Karpas-422 (cell line): ENCODE data around the gene MAVS. TPM values are rescaled to one million over a fixed set of nuclear protein-coding genes. Genes with fewer than 3 reads are reported as not detected.

ENCODE experiments used
- DNase-seq: peaks from one replicate; pipeline ENCODE4 v3.0.0-alpha.2; 2015
- H2AFZ ChIP-seq: fragments of 200-600 bp; sonication (generic); 2 replicates; pipeline ENCODE4 v1.6.1; 2014; ENCODE audit warnings: antibody characterized with exemption, low read length, mixed read lengths
- H3K27ac ChIP-seq: fragments of 200-600 bp; sonication (generic); 2 replicates; pipeline ENCODE4 v1.5.1; 2014; ENCODE audit warnings: mild to moderate bottlenecking, low read length, moderate library complexity
- H3K27me3 ChIP-seq: fragments of 200-600 bp; sonication (generic); 2 replicates; pipeline ENCODE4 v1.6.1; 2014; ENCODE audit warnings: low read length, mixed read lengths
- H3K36me3 ChIP-seq: fragments of 200-600 bp; sonication (generic); 2 replicates; pipeline ENCODE4 v1.6.1; 2014; ENCODE audit warnings: low read length, mixed read lengths; ENCODE audit not compliant: insufficient read depth
- H3K4me1 ChIP-seq: fragments of 200-600 bp; sonication (generic); 2 replicates; pipeline ENCODE4 v1.6.1; 2014; ENCODE audit warnings: mild to moderate bottlenecking, low read length, mixed read lengths
- H3K4me2 ChIP-seq: fragments of 200-600 bp; sonication (generic); 2 replicates; pipeline ENCODE4 v1.6.1; 2014; ENCODE audit warnings: low read length, low read depth, mild to moderate bottlenecking; ENCODE audit not compliant: poor library complexity, severe bottlenecking
- H3K4me3 ChIP-seq: fragments of 200-600 bp; sonication (generic); 2 replicates; pipeline ENCODE4 v1.5.1; 2014; ENCODE audit warnings: mild to moderate bottlenecking, antibody characterized with exemption, low read length, mixed read lengths
- H3K79me2 ChIP-seq: fragments of 200-600 bp; sonication (generic); 2 replicates; pipeline ENCODE4 v1.6.1; 2014; ENCODE audit warnings: mild to moderate bottlenecking, low read length, mixed read lengths
- H3K9ac ChIP-seq: fragments of 200-600 bp; sonication (generic); 2 replicates; pipeline ENCODE4 v1.6.0; 2014; ENCODE audit warnings: low read length
- H3K9me2 ChIP-seq: fragments of 200-600 bp; sonication (generic), shearing (Covaris generic); replicated peaks from 2 replicates; pipeline ENCODE4 v1.6.0; 2014; ENCODE audit warnings: mild to moderate bottlenecking, low read length, moderate library complexity; ENCODE audit not compliant: insufficient read depth
- H3K9me3 ChIP-seq: fragments of 300-700, 200-600 bp; sonication (generic); 2 replicates; pipeline ENCODE4 v1.6.1; 2014; ENCODE audit warnings: low read length, mixed read lengths
- H4K20me1 ChIP-seq: fragments of 200-600 bp; sonication (generic); 2 replicates; pipeline ENCODE4 v1.6.1; 2014; ENCODE audit warnings: mild to moderate bottlenecking, antibody characterized with exemption, low read length, low read depth; ENCODE audit not compliant: insufficient read depth
- total RNA-seq: library from RNA; depleted of rRNA; stranded (reverse); fragments of >200 nt; shearing (Covaris generic); gene quantifications from 2 replicates; pipeline ENCODE4 v1.2.3, GENCODE V29; 2014; ENCODE audit warnings: low replicate concordance

Gene MAVS
- total RNA-seq, 1 experiment from 2014 or later: 18.4 TPM

DNA sequence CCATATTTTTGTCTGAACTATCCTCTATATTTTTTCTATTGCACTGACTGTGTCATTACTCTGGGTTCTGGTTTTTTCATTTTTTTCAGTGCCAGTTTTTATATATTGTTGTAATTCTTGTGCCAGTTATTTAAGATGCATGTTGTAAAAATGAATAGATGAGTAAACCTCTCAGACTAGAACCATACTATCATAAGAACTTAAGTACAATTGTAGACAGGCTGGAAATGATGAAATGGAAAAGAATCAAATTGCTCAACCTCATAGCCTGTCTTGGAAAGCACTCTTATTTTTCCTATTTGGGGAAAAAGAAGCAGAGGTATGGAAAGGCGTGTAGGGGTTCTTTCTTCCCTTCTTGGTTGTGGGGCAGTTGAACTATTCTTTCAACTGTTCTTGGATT lies 72.7 kb downstream of the MAVS start:
- H3K79me2 ChIP-seq: peaks cover 82% of the 10 kb centered on the region

DNA sequence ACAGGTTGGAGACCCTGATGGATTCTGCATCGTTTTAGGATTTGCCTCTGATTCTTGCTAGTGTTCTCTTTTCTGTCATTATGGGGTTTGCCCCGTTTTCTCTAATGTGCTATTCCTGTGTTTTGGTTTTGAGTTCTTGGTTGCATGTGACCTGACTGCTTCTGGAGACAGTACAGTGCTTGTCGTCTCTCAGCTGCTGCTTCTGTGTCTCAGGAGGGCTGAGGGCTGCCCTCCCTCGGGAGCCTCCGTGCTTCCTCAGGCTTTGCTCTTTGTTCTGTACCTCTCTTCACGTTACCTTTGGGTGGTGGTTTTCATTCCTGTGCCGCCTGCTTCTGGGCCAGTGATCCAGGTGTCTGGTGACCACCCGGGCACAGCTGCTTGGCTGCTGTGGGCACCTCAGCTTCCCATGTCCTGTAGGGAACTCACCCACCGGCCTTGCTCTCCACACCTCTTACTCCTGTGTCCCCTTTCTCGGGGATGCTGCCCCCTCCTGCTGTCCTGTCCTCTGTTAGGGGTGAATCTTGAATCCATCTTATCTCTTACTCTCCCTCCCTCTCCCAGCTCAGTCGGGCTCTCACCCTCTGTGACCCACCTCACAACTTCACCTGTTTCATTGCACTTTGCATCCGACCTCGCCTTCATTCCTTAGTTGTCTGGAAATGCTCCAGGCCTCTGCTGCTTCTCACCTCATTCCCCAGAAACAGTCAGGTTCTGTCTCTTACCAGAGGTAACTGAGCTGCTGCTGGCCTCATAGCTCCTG lies 75.8 kb downstream of the MAVS start:
- Histone ChIP-seq H4K20me1 (peaks cover 19% of the 10 kb centered on the region; the same call in 1 of the 2 replicates), H3K79me2 (peaks cover 52% of the 10 kb centered on the region), H3K9me3 (no peaks in the 10 kb centered on the region), H3K9me2 (no peaks in the 10 kb centered on the region), H3K36me3 (peaks cover 43% of the 10 kb centered on the region; the same call in 1 of the 2 replicates), H3K4me3 (no peak overlapping the region), H3K27ac (peak overlapping the region; percentile 45), H3K4me2 (peak overlapping the region; percentile 24), H3K4me1 (peaks cover 47% of the 10 kb centered on the region), H3K9ac (no peak overlapping the region), H3K27me3 (no peaks in the 10 kb centered on the region), H2AFZ (no peak overlapping the region)
- DNase-seq: peak; percentile 67

More for the DNA sequence above, 72.7 kb downstream of the MAVS start:
- H3K4me3 ChIP-seq: no peak overlapping the region
- no peaks in the 10 kb centered on the region for H3K9me2 ChIP-seq
- H3K4me1 ChIP-seq: peaks cover 36% of the 10 kb centered on the region
- H3K9me3 ChIP-seq: no peaks in the 10 kb centered on the region
- peaks cover 33% of the 10 kb centered on the region for H4K20me1 ChIP-seq
- no peak overlapping the region for H3K4me2 ChIP-seq
- no peak overlapping the region for H3K9ac ChIP-seq
- peaks cover 58% of the 10 kb centered on the region; the same call in 1 of the 2 replicates for H3K36me3 ChIP-seq
- no peak overlapping the region for H3K27ac ChIP-seq
- H3K27me3 ChIP-seq: no peaks in the 10 kb centered on the region
- DNase-seq: no peak
- H2AFZ ChIP-seq: no peak overlapping the region

- no peak for DNase-seq
- H3K79me2 ChIP-seq: peaks cover 49% of the 10 kb centered on the region
- no peak overlapping the region for H3K4me2 ChIP-seq
- no peaks in the 10 kb centered on the region for H3K27me3 ChIP-seq
- peaks cover 19% of the 10 kb centered on the region; the same call in 1 of the 2 replicates for H4K20me1 ChIP-seq
- no peaks in the 10 kb centered on the region for H3K9me2 ChIP-seq
- H3K4me3 ChIP-seq: no peak overlapping the region
- no peak overlapping the region for H2AFZ ChIP-seq
- H3K9ac ChIP-seq: no peak overlapping the region
- peak overlapping the region; percentile 45; the same call in 1 of the 2 replicates for H3K27ac ChIP-seq
- H3K9me3 ChIP-seq: no peaks in the 10 kb centered on the region
- peaks cover 51% of the 10 kb centered on the region for H3K4me1 ChIP-seq
- H3K36me3 ChIP-seq: peaks cover 39% of the 10 kb centered on the region; the same call in 1 of the 2 replicates
These were observed 76.3 kb downstream of the MAVS start for GRCh38 chr20:3922983-3923339.

DNA sequence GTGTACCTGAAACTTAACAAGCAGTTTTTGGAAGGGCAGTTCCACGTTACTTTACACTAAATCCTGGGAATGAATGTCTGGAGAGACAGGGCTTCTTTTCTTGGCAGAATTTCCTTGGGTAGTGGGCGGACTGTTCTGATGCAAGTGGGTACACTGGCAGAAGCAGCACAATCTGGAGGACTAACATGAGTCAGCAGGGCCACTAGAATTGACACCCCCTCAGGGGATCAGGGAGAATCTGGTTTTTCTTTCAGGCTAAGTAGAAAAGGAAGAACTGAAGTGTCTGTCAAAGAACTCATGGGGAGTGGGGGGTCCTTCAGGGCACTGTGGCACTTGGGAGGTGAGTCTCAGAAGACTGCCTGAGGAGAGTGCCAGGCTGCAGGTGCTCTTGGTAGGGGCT lies 77.2 kb downstream of the MAVS start:
- peaks cover 53% of the 10 kb centered on the region for H3K4me1 ChIP-seq
- H3K27me3 ChIP-seq: no peaks in the 10 kb centered on the region
- no peaks in the 10 kb centered on the region for H3K9me3 ChIP-seq
- H4K20me1 ChIP-seq: peaks cover 19% of the 10 kb centered on the region; the same call in 1 of the 2 replicates
- H3K27ac ChIP-seq: 0 out of 2 replicates have a peak overlapping the region, but pooled peaks have one; percentile 20
- no peak overlapping the region for H3K9ac ChIP-seq
- no peak overlapping the region for H2AFZ ChIP-seq
- DNase-seq: no peak
- H3K79me2 ChIP-seq: peaks cover 40% of the 10 kb centered on the region
- no peak overlapping the region for H3K4me2 ChIP-seq
- peaks cover 32% of the 10 kb centered on the region; the same call in 1 of the 2 replicates for H3K36me3 ChIP-seq
- no peak overlapping the region for H3K4me3 ChIP-seq
- no peaks in the 10 kb centered on the region for H3K9me2 ChIP-seq

GRCh38 chr20:3924304-3925112 lies 77.9 kb downstream of the MAVS start:
- H3K4me1 ChIP-seq: peaks cover 48% of the 10 kb centered on the region

GRCh38 chr20:3925113-3925695 lies 78.6 kb downstream of the MAVS start:
- Histone ChIP-seq H3K4me2 (no peak overlapping the region), H3K9ac (no peak overlapping the region), H3K36me3 (peaks cover 22% of the 10 kb centered on the region; the same call in 1 of the 2 replicates), H3K9me2 (no peaks in the 10 kb centered on the region), H3K9me3 (no peaks in the 10 kb centered on the region), H4K20me1 (peaks cover 14% of the 10 kb centered on the region; the same call in 1 of the 2 replicates), H2AFZ (no peak overlapping the region), H3K4me1 (peaks cover 44% of the 10 kb centered on the region), H3K4me3 (no peak overlapping the region), H3K27me3 (no peaks in the 10 kb centered on the region), H3K79me2 (peaks cover 26% of the 10 kb centered on the region), H3K27ac (no peak overlapping the region)
- no peak for DNase-seq

More at GRCh38 chr20:3924304-3925112, 77.9 kb downstream of the MAVS start:
- Histone ChIP-seq H3K27ac (no peak overlapping the region), H3K4me3 (no peak overlapping the region), H3K36me3 (peaks cover 26% of the 10 kb centered on the region; the same call in 1 of the 2 replicates), H3K79me2 (peaks cover 33% of the 10 kb centered on the region), H3K4me2 (no peak overlapping the region), H3K9me3 (no peaks in the 10 kb centered on the region), H3K27me3 (no peaks in the 10 kb centered on the region), H2AFZ (no peak overlapping the region), H3K9ac (no peak overlapping the region), H3K9me2 (no peaks in the 10 kb centered on the region), H4K20me1 (peaks cover 14% of the 10 kb centered on the region; the same call in 1 of the 2 replicates)
- no peak for DNase-seq
